HL-60 (cell line): ENCODE measurements around the gene LCE3C.

Experiments used
- CTCF ChIP-seq: IDR thresholded peaks from one replicate; pipeline ENCODE4 v1.5.1; 2011; ENCODE audit warnings: low read length, control low read depth, inconsistent platforms; ENCODE audit not compliant: insufficient read depth
- GABPA ChIP-seq: IDR thresholded peaks from 2 replicates; pipeline ENCODE4 v1.6.1; 2012; ENCODE audit warnings: low read depth
- POLR2AphosphoS5 ChIP-seq: IDR thresholded peaks from 2 replicates; pipeline ENCODE4 v1.6.1; 2012; ENCODE audit warnings: low read depth
- REST ChIP-seq: IDR thresholded peaks from 2 replicates; pipeline ENCODE4 v1.6.1; 2012; ENCODE audit warnings: low read depth; ENCODE audit not compliant: insufficient replicate concordance
- SPI1 ChIP-seq: IDR thresholded peaks from 2 replicates; pipeline ENCODE4 v1.6.1; 2012; ENCODE audit warnings: low read depth, mild to moderate bottlenecking, borderline replicate concordance

GRCh38 chr1:152621993-152622392 lies 22.0 kb downstream of the LCE3C start:
- TF ChIP-seq CTCF, result no peak
- TF ChIP-seq POLR2AphosphoS5, result no peak
- TF ChIP-seq REST, result no peak
- TF ChIP-seq SPI1, result no peak
- no peak for TF ChIP-seq GABPA
